Peyer's patch (tissue), 4 donors: ENCODE data around the gene MBD3L1.

Experiments
- POLR2A ChIP-seq, 2 donors: fragments of 450-650 bp; IDR thresholded peaks; one replicate each; pipeline ENCODE4 v1.5.1; 2017; ENCODE audit warnings: antibody characterized with exemption in 2 of 2, mild to moderate bottlenecking in 2 of 2, moderate library complexity in 2 of 2
- TF ChIP-seq, protein P1 (sequence below), 6 experiments: fragments of 450-650 bp in 4 of 6; fragments of 200-600 bp in 2 of 6; sonication (generic) in 1 of 6; IDR thresholded peaks; one replicate each; pipeline ENCODE4 v1.5.1; 2017 to 2019; ENCODE audit warnings: antibody characterized with exemption in 6 of 6, mild to moderate bottlenecking in 3 of 6, moderate library complexity in 1 of 6

DNA sequence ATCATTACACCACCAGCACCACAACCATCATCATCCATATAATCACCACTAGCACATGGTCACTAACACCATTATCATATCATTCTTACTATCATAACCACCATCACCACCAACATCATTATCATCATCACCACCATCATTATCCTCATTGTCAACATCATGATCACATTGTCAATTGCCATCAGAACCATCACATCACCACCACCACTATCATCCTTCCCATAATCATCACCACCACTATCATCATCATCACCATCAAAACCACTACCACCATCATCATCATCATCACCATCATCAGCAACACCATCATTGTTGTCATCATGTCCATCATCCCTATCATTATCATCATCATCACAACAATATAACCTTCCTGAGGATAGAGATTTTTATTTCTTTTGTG lies 58.1 kb downstream of the MBD3L1 start:
- TF ChIP-seq, protein P1, sequence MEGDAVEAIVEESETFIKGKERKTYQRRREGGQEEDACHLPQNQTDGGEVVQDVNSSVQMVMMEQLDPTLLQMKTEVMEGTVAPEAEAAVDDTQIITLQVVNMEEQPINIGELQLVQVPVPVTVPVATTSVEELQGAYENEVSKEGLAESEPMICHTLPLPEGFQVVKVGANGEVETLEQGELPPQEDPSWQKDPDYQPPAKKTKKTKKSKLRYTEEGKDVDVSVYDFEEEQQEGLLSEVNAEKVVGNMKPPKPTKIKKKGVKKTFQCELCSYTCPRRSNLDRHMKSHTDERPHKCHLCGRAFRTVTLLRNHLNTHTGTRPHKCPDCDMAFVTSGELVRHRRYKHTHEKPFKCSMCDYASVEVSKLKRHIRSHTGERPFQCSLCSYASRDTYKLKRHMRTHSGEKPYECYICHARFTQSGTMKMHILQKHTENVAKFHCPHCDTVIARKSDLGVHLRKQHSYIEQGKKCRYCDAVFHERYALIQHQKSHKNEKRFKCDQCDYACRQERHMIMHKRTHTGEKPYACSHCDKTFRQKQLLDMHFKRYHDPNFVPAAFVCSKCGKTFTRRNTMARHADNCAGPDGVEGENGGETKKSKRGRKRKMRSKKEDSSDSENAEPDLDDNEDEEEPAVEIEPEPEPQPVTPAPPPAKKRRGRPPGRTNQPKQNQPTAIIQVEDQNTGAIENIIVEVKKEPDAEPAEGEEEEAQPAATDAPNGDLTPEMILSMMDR (IDR thresholded peaks at IDR 0.05): no peak
- TF ChIP-seq POLR2A (IDR thresholded peaks at IDR 0.05): no peak
